GM23338 (cell line): ENCODE results near the gene REELD1.

ENCODE experiments used
- CREB1 ChIP-seq: fragments of 250-450 bp; sonication (Bioruptor Pico); IDR thresholded peaks from 2 replicates; pipeline ENCODE4 v1.5.0; 2020; ENCODE audit warnings: low read depth, mild to moderate bottlenecking, moderate library complexity
- CTCF ChIP-seq, 2 experiments: fragments of 200-600 bp in 1 of 2; sonication (generic) in 1 of 2; conservative IDR thresholded peaks; 2 replicates each; pipeline versions ENCODE4 v1.5.1 to v1.6.1; 2016 to 2017; ENCODE audit warnings: antibody characterized with exemption in 2 of 2, low read depth in 2 of 2, mild to moderate bottlenecking in 2 of 2, moderate library complexity in 1 of 2
- EZH2 ChIP-seq: fragments of 200-600 bp; sonication (generic); IDR thresholded peaks from one replicate; pipeline ENCODE4 v1.8.0; 2017; ENCODE audit warnings: antibody characterized with exemption, mild to moderate bottlenecking, low read depth; ENCODE audit not compliant: unreplicated experiment
- EZH2phosphoT487 ChIP-seq: fragments of 200-600 bp; sonication (generic); IDR thresholded peaks from one replicate; pipeline ENCODE4 v1.8.1; 2018; ENCODE audit warnings: antibody characterized with exemption; ENCODE audit not compliant: unreplicated experiment
- NANOG ChIP-seq: IDR thresholded peaks from 2 replicates; pipeline ENCODE4 v1.6.1; 2016; ENCODE audit warnings: antibody characterized with exemption, borderline replicate concordance
- POLR2AphosphoS5 ChIP-seq: IDR thresholded peaks from 2 replicates; pipeline ENCODE4 v1.6.1; 2016; ENCODE audit warnings: antibody characterized with exemption, low read depth

- TF ChIP-seq CTCF (conservative IDR thresholded peaks at IDR 0.05; ENCODE audit: low read depth in 2 of 2): no peak
- TF ChIP-seq EZH2: no peak
- no peak for TF ChIP-seq NANOG
- no peak for TF ChIP-seq EZH2phosphoT487
- no peak for TF ChIP-seq POLR2AphosphoS5
- no peak for TF ChIP-seq CREB1 (CRISPR knock-in tag)
Measured at GRCh38 chr4:146229406-146229805, 15.1 kb downstream of the REELD1 start.
